WTC11 (cell line): ENCODE measurements around the gene HKDC1. TPM values are rescaled to one million over a fixed set of nuclear protein-coding genes. Genes with fewer than 3 reads are reported as not detected.

Experiments used
- ATAC-seq: fragments of 200-7000 bp; cut with Tn5 transposase; 2 replicates; pipeline ENCODE4 v1.10.0; 2021; ENCODE audit warnings: mild to moderate bottlenecking, moderate library complexity
- CTCF ChIA-PET: fragments of 300-600 bp; sonication (Branson Sonifier 250); formaldehyde crosslinking; loops from one replicate; lab custom pipeline; 2021; ENCODE audit warnings: antibody characterized with exemption; lab: Charles Lee
- POLR2A ChIA-PET: fragments of 350-600 bp; sonication (Branson Sonifier 250); formaldehyde crosslinking; loops from one replicate; lab custom pipeline; 2021; ENCODE audit warnings: antibody characterized with exemption; lab: Charles Lee
- DNase-seq: peaks from one replicate; pipeline ENCODE4 v3.0.0; 2021; ENCODE audit warnings: low spot score
- H3K27ac Mint-ChIP-seq: 2 replicates; pipeline ENCODE4 v1.8.0; 2021; ENCODE audit warnings: mixed read lengths
- H3K27me3 Mint-ChIP-seq: 2 replicates; pipeline ENCODE4 v1.8.0; 2021; ENCODE audit warnings: low read depth, mild to moderate bottlenecking, moderate library complexity, mixed read lengths
- H3K36me3 Mint-ChIP-seq: 2 replicates; pipeline ENCODE4 v1.8.0; 2021; ENCODE audit warnings: mixed read lengths
- H3K4me1 Mint-ChIP-seq: 2 replicates; pipeline ENCODE4 v1.8.0; 2022; ENCODE audit warnings: mixed read lengths
- H3K4me3 Mint-ChIP-seq: 2 replicates; pipeline ENCODE4 v1.8.0; 2021; ENCODE audit warnings: mild to moderate bottlenecking, moderate library complexity, mixed read lengths
- H3K9me3 Mint-ChIP-seq: 2 replicates; pipeline ENCODE4 v1.8.0; 2021; ENCODE audit warnings: mixed read lengths
- EMX1 ChIP-seq: fragments of 250-450 bp; sonication (Bioruptor Pico); IDR thresholded peaks from 2 replicates; pipeline ENCODE4 v1.8.0; 2021; ENCODE audit warnings: mild to moderate bottlenecking
- PRDM15 ChIP-seq: sonication (generic); formaldehyde crosslinking; IDR thresholded peaks from 2 replicates; pipeline ENCODE4 v1.8.0; 2022; ENCODE audit warnings: missing genetic modification reagents
- PREB ChIP-seq: sonication (generic); formaldehyde crosslinking; IDR thresholded peaks from 2 replicates; pipeline ENCODE4 v1.8.1; 2022; ENCODE audit warnings: mild to moderate bottlenecking, missing genetic modification reagents, moderate library complexity, borderline replicate concordance
- STAT6 ChIP-seq: sonication (generic); formaldehyde crosslinking; conservative IDR thresholded peaks from 2 replicates; pipeline ENCODE4 v1.8.1; 2023; ENCODE audit warnings: mild to moderate bottlenecking, low read depth, missing genetic modification reagents, moderate library complexity
- ZMAT4 ChIP-seq: fragments of 250-450 bp; sonication (Bioruptor Pico); IDR thresholded peaks from 2 replicates; pipeline ENCODE4 v1.9.0; 2021; ENCODE audit warnings: mild to moderate bottlenecking
- ZNF121 ChIP-seq: sonication (generic); formaldehyde crosslinking; IDR thresholded peaks from 2 replicates; pipeline ENCODE4 v1.8.0; 2023; ENCODE audit warnings: missing genetic modification reagents
- ZNF416 ChIP-seq: fragments of 250-450 bp; sonication (Bioruptor Pico); IDR thresholded peaks from 2 replicates; pipeline ENCODE4 v1.9.0; 2021; ENCODE audit warnings: mild to moderate bottlenecking, inconsistent platforms
- ZNF532 ChIP-seq: fragments of 250-450 bp; sonication (Bioruptor Pico); IDR thresholded peaks from 2 replicates; pipeline ENCODE4 v1.9.0; 2021; ENCODE audit warnings: mild to moderate bottlenecking, borderline replicate concordance
- ZNF671 ChIP-seq: fragments of 250-450 bp; sonication (Bioruptor Pico); IDR thresholded peaks from 2 replicates; pipeline ENCODE4 v1.8.0; 2021; ENCODE audit warnings: mild to moderate bottlenecking
- total RNA-seq: library from RNA; stranded (reverse); gene quantifications from 3 replicates; pipeline ENCODE4 v1.2.3, GENCODE V29; 2021

The HKDC1 gene
- total RNA-seq, 1 experiment from 2014 or later = 0.09 TPM

GRCh38 chr10:69181433-69181832 is 38.7 kb upstream of the HKDC1 start (continued):
- TF ChIP-seq PREB = no peak
- TF ChIP-seq ZNF671 (CRISPR knock-in tag) = no peak
- TF ChIP-seq PRDM15 = no peak
- TF ChIP-seq ZNF532 (CRISPR knock-in tag) = no peak

GRCh38 chr10:69182005-69182404 is 38.1 kb upstream of the HKDC1 start:
- no peak for ATAC-seq
- H3K4me3 Mint-ChIP-seq = no peak overlapping the region
- H3K4me1 Mint-ChIP-seq = peaks cover 13% of the 10 kb centered on the region
- no peak overlapping the region for H3K27ac Mint-ChIP-seq
- H3K9me3 Mint-ChIP-seq = no peaks in the 10 kb centered on the region
- peaks cover 3% of the 10 kb centered on the region; the same call in 1 of the 2 replicates for H3K36me3 Mint-ChIP-seq
- DNase-seq = no peak
- POLR2A ChIA-PET = no interaction called here
- CTCF ChIA-PET = no interaction called here
- no peaks in the 10 kb centered on the region for H3K27me3 Mint-ChIP-seq
- TF ChIP-seq ZMAT4 (CRISPR knock-in tag) = no peak
- peak; percentile 22; the same call in 1 of the 2 replicates for TF ChIP-seq ZNF121 (CRISPR knock-in tag)

- Mint-ChIP-seq H3K36me3 (peaks cover 38% of the 10 kb centered on the region), H3K9me3 (no peaks in the 10 kb centered on the region), H3K27ac (no peak overlapping the region), H3K4me3 (no peak overlapping the region)
- DNase-seq = no peak
- TF ChIP-seq EMX1 (CRISPR knock-in tag) (no peak), STAT6 (CRISPR knock-in tag) (no peak), ZNF416 (CRISPR knock-in tag) (no peak)
- TF ChIP-seq, all 79 proteins: peak for 0
- ATAC-seq = no peak
- H3K4me1 Mint-ChIP-seq = 0 out of 2 replicates have a peak, but pooled peaks cover 1% of the 10 kb centered on the region
- CTCF ChIA-PET = no interaction called here
- POLR2A ChIA-PET = interaction anchor here (0.7 kb wide), 1 partner anchor 219 kb away, joined by 5 read pairs; no protein-coding TSS in a partner anchor
- H3K27me3 Mint-ChIP-seq = no peaks in the 10 kb centered on the region
Measured at GRCh38 chr10:69186524-69186923, 33.6 kb upstream of the HKDC1 start.
